Endodermal cell (in vitro differentiated cells): ENCODE measurements around the gene CLCNKA. TPM values are rescaled to one million over a fixed set of nuclear protein-coding genes. Genes with fewer than 3 reads are reported as not detected.

Experiments
- DNase-seq: peaks from one replicate; pipeline ENCODE4 v3.0.0-alpha.2; 2017
- H3K27ac ChIP-seq: 2 replicates; pipeline ENCODE4 v1.5.1; 2013; ENCODE audit warnings: mild to moderate bottlenecking, low read depth, low read length, moderate library complexity
- H3K27me3 ChIP-seq: 2 replicates; pipeline ENCODE4 v1.6.1; 2013; ENCODE audit warnings: mild to moderate bottlenecking, low read length, moderate library complexity; ENCODE audit not compliant: insufficient read depth, control insufficient read depth, poor library complexity, severe bottlenecking
- H3K36me3 ChIP-seq: 2 replicates; pipeline ENCODE4 v1.7.0; 2013; ENCODE audit warnings: mild to moderate bottlenecking, low read length, moderate library complexity; ENCODE audit not compliant: control insufficient read depth, insufficient read depth
- H3K4me1 ChIP-seq: one replicate; pipeline ENCODE4 v1.7.0; 2013; ENCODE audit warnings: low read length; ENCODE audit not compliant: control insufficient read depth, insufficient read depth
- H3K4me3 ChIP-seq: 2 replicates; pipeline ENCODE4 v1.5.1; 2013; ENCODE audit warnings: mild to moderate bottlenecking, low read length, moderate library complexity
- H3K9ac ChIP-seq: 2 replicates; pipeline ENCODE4 v1.6.1; 2013; ENCODE audit warnings: mild to moderate bottlenecking, low read length, moderate library complexity; ENCODE audit not compliant: poor library complexity, severe bottlenecking; ENCODE audit errors: extremely low read depth
- H3K9me3 ChIP-seq: 2 replicates; pipeline ENCODE4 v1.6.1; 2013; ENCODE audit warnings: mild to moderate bottlenecking, low read length, moderate library complexity; ENCODE audit not compliant: control insufficient read depth
- H3K27ac Mint-ChIP-seq: 2 replicates; pipeline ENCODE4 v1.8.0; 2020; ENCODE audit warnings: mixed read lengths
- H3K27me3 Mint-ChIP-seq: 2 replicates; pipeline ENCODE4 v1.8.0; 2021; ENCODE audit warnings: mild to moderate bottlenecking, mixed read lengths; ENCODE audit not compliant: insufficient read depth
- H3K36me3 Mint-ChIP-seq: 2 replicates; pipeline ENCODE4 v1.8.0; 2020; ENCODE audit warnings: low read depth, mixed read lengths
- H3K4me1 Mint-ChIP-seq: 2 replicates; pipeline ENCODE4 v1.8.0; 2020; ENCODE audit warnings: mixed read lengths
- H3K4me3 Mint-ChIP-seq: 2 replicates; pipeline ENCODE4 v1.8.0; 2020; ENCODE audit warnings: mild to moderate bottlenecking, moderate library complexity, mixed read lengths
- H3K9me3 Mint-ChIP-seq: 2 replicates; pipeline ENCODE4 v1.8.0; 2020; ENCODE audit warnings: mild to moderate bottlenecking, mixed read lengths
- CTCF ChIP-seq: fragments of 200-600 bp; sonication (generic); conservative IDR thresholded peaks from 2 replicates; pipeline ENCODE4 v1.5.0; 2021; ENCODE audit warnings: antibody characterized with exemption, mild to moderate bottlenecking
- WGBS, 2 experiments: methylation state at CpG; one replicate each; pipeline versions ENCODE4 v1.1.5 to v1.1.7; 2013; ENCODE audit warnings: missing lambda C conversion rate in 2 of 2, mixed read lengths in 1 of 2; ENCODE audit not compliant: insufficient coverage in 1 of 2, insufficient read length in 1 of 2; 5-methylcytosine and 5-hydroxymethylcytosine counted together
- total RNA-seq, 2 donors: library from RNA; stranded (reverse); fragmentation: NEBNext Ultra II Directional in 1 of 2; extraction: Animal tissue kit (Norgen Biotek cat#: 25700) in 1 of 2; gene quantifications; 2 replicates in 1 of 2; 3 replicates in 1 of 2; pipeline ENCODE4 v1.2.1, GENCODE V29; 2021

The CLCNKA gene
- total RNA-seq, 2 donors from 2014 or later = 3.2 to 3.5 TPM

- Histone ChIP-seq H3K27me3 (peaks cover 10% of the 10 kb centered on the region), H3K4me1 (no peaks in the 10 kb centered on the region), H3K4me3 (no peak overlapping the region), H3K27ac (no peak overlapping the region), H3K9me3 (no peaks in the 10 kb centered on the region), H3K36me3 (no peaks in the 10 kb centered on the region), H3K9ac (no peak overlapping the region)
- TF ChIP-seq CTCF = no peak
- no peak overlapping the region for H3K4me3 Mint-ChIP-seq
- 75 to 79% methylated on average over 7 to 11 of the region's 11 CpGs for WGBS, 2 experiments
- no peaks in the 10 kb centered on the region for H3K36me3 Mint-ChIP-seq
- no peak overlapping the region for H3K27ac Mint-ChIP-seq
- no peaks in the 10 kb centered on the region for H3K9me3 Mint-ChIP-seq
- H3K27me3 Mint-ChIP-seq = peaks cover 39% of the 10 kb centered on the region
- DNase-seq = no peak
- H3K4me1 Mint-ChIP-seq = peaks cover 17% of the 10 kb centered on the region
Measured at GRCh38 chr1:16068356-16069270, 46.8 kb downstream of the CLCNKA start.

GRCh38 chr1:16070640-16071355 lies 49.0 kb downstream of the CLCNKA start:
- no peaks in the 10 kb centered on the region for H3K9me3 Mint-ChIP-seq
- TF ChIP-seq CTCF = no peak
- 91 to 92% methylated on average over 4 to 9 of the region's 9 CpGs for WGBS, 2 experiments
- Histone ChIP-seq H3K9ac (no peak overlapping the region), H3K36me3 (no peaks in the 10 kb centered on the region), H3K9me3 (no peaks in the 10 kb centered on the region), H3K27me3 (peaks cover 27% of the 10 kb centered on the region), H3K27ac (no peak overlapping the region), H3K4me1 (peaks cover 4% of the 10 kb centered on the region), H3K4me3 (no peak overlapping the region)
- H3K36me3 Mint-ChIP-seq = no peaks in the 10 kb centered on the region
- H3K4me3 Mint-ChIP-seq = no peak overlapping the region
- H3K27me3 Mint-ChIP-seq = peaks cover 49% of the 10 kb centered on the region
- no peak for DNase-seq
- no peak overlapping the region for H3K27ac Mint-ChIP-seq
- peaks cover 8% of the 10 kb centered on the region for H3K4me1 Mint-ChIP-seq

- Histone ChIP-seq H3K27ac (no peak overlapping the region), H3K9me3 (no peaks in the 10 kb centered on the region), H3K9ac (no peak overlapping the region), H3K4me1 (peaks cover 4% of the 10 kb centered on the region), H3K4me3 (no peak overlapping the region), H3K27me3 (peaks cover 30% of the 10 kb centered on the region), H3K36me3 (no peaks in the 10 kb centered on the region)
- Mint-ChIP-seq H3K27me3 (peaks cover 56% of the 10 kb centered on the region), H3K4me1 (peaks cover 8% of the 10 kb centered on the region), H3K9me3 (no peaks in the 10 kb centered on the region), H3K4me3 (no peak overlapping the region), H3K27ac (no peak overlapping the region), H3K36me3 (no peaks in the 10 kb centered on the region)
- no peak for DNase-seq
- TF ChIP-seq CTCF = no peak
- WGBS, 2 experiments = 91 to 93% methylated on average over 3 to 6 of the region's 6 CpGs
Measured at GRCh38 chr1:16071614-16072013, 49.8 kb downstream of the CLCNKA start.
